Neural progenitor cell (in vitro differentiated cells): ENCODE results near the gene PLXNA4. TPM values are rescaled to one million over a fixed set of nuclear protein-coding genes. Genes with fewer than 3 reads are reported as not detected.

Source experiments
- DNase-seq: peaks from one replicate; pipeline ENCODE4 v3.0.0-alpha.2; 2016; ENCODE audit warnings: low spot score
- H2AFZ ChIP-seq: fragments of 200-600 bp; sonication (generic); replicated peaks from 2 replicates; pipeline ENCODE4 v1.6.1; 2016; ENCODE audit warnings: antibody characterized with exemption
- H3F3A ChIP-seq: fragments of 200-600 bp; sonication (generic); 2 replicates; pipeline ENCODE4 v1.6.1; 2016; ENCODE audit warnings: antibody characterized with exemption, low read depth
- H3K27ac ChIP-seq: fragments of 200-600 bp; sonication (generic); 2 replicates; pipeline ENCODE4 v1.5.1; 2016; ENCODE audit warnings: mild to moderate bottlenecking
- H3K27me3 ChIP-seq: fragments of 200-600 bp; sonication (generic); 2 replicates; pipeline ENCODE4 v1.6.1; 2016; ENCODE audit warnings: mild to moderate bottlenecking, moderate library complexity
- H3K36me3 ChIP-seq: fragments of 200-600 bp; sonication (generic); 2 replicates; pipeline ENCODE4 v1.5.1; 2016
- H3K4me1 ChIP-seq: fragments of 200-600 bp; sonication (generic); 2 replicates; pipeline ENCODE4 v1.6.1; 2016; ENCODE audit warnings: mixed run types
- H3K4me2 ChIP-seq: fragments of 200-600 bp; sonication (generic); 2 replicates; pipeline ENCODE4 v1.6.1; 2016
- H3K4me3 ChIP-seq: fragments of 200-600 bp; sonication (generic); 2 replicates; pipeline ENCODE4 v1.5.1; 2016
- H3K79me2 ChIP-seq: fragments of 200-600 bp; sonication (generic); 2 replicates; pipeline ENCODE4 v1.6.1; 2016; ENCODE audit warnings: low read depth
- H3K9ac ChIP-seq: fragments of 200-600 bp; sonication (generic); 2 replicates; pipeline ENCODE4 v1.6.1; 2016
- H3K9me3 ChIP-seq: fragments of 200-600 bp; sonication (generic); 2 replicates; pipeline ENCODE4 v1.5.1; 2016; ENCODE audit warnings: low read depth
- H4K20me1 ChIP-seq: fragments of 200-600 bp; sonication (generic); 2 replicates; pipeline ENCODE4 v1.6.1; 2016; ENCODE audit warnings: low read depth
- H3K27ac Mint-ChIP-seq: 3 replicates; pipeline ENCODE4 v1.8.0; 2021; ENCODE audit warnings: mixed read lengths
- H3K27me3 Mint-ChIP-seq: 2 replicates; pipeline ENCODE4 v1.8.0; 2022; ENCODE audit warnings: low read depth, mild to moderate bottlenecking, inconsistent platforms, moderate library complexity, mixed read lengths; ENCODE audit not compliant: insufficient read depth
- H3K36me3 Mint-ChIP-seq: 3 replicates; pipeline ENCODE4 v1.8.0; 2021; ENCODE audit warnings: mixed read lengths
- H3K4me1 Mint-ChIP-seq: 3 replicates; pipeline ENCODE4 v1.8.0; 2021; ENCODE audit warnings: mixed read lengths
- H3K4me3 Mint-ChIP-seq: 3 replicates; pipeline ENCODE4 v1.8.0; 2021; ENCODE audit warnings: mild to moderate bottlenecking, moderate library complexity, mixed read lengths
- H3K9me3 Mint-ChIP-seq: 3 replicates; pipeline ENCODE4 v1.8.0; 2020; ENCODE audit warnings: mixed read lengths
- CTCF ChIP-seq: fragments of 200-600 bp; sonication (generic); IDR thresholded peaks from 2 replicates; pipeline ENCODE4 v1.5.1; 2017; ENCODE audit warnings: antibody characterized with exemption, mild to moderate bottlenecking
- EZH2 ChIP-seq: fragments of 200-600 bp; sonication (generic); IDR thresholded peaks from 2 replicates; pipeline ENCODE4 v1.6.1; 2017; ENCODE audit warnings: antibody characterized with exemption, mild to moderate bottlenecking, moderate library complexity
- EZH2phosphoT487 ChIP-seq: fragments of 200-600 bp; sonication (generic); IDR thresholded peaks from 2 replicates; pipeline ENCODE4 v1.6.1; 2017; ENCODE audit warnings: antibody characterized with exemption
- total RNA-seq: library from RNA; depleted of rRNA; stranded (reverse); fragments of >200 nt; gene quantifications from 2 replicates; pipeline ENCODE4 v1.2.3, GENCODE V29; 2015; ENCODE audit warnings: low replicate concordance

PLXNA4 gene
- total RNA-seq, 1 donor from 2014 or later, result 0.49 TPM

- H3K36me3 ChIP-seq, result no peaks in the 10 kb centered on the region
- Mint-ChIP-seq H3K27ac (no peak overlapping the region), H3K4me3 (no peak overlapping the region), H3K9me3 (peaks cover 4% of the 10 kb centered on the region), H3K4me1 (peaks cover 3% of the 10 kb centered on the region), H3K36me3 (peaks cover under 1% of the 10 kb centered on the region), H3K27me3 (peaks cover 6% of the 10 kb centered on the region)
- no peak overlapping the region for H2AFZ ChIP-seq
- H3K9me3 ChIP-seq, result no peaks in the 10 kb centered on the region
- no peaks in the 10 kb centered on the region for H3K79me2 ChIP-seq
- H3K9ac ChIP-seq, result no peak overlapping the region
- H3K4me3 ChIP-seq, result no peak overlapping the region
- no peaks in the 10 kb centered on the region for H4K20me1 ChIP-seq
- H3K27me3 ChIP-seq, result no peaks in the 10 kb centered on the region
- no peaks in the 10 kb centered on the region for H3F3A ChIP-seq
- DNase-seq, result no peak
- no peak overlapping the region for H3K4me2 ChIP-seq
- H3K4me1 ChIP-seq, result no peaks in the 10 kb centered on the region
- H3K27ac ChIP-seq, result no peak overlapping the region
- TF ChIP-seq EZH2phosphoT487, result no peak
- TF ChIP-seq EZH2, result no peak
- no peak for TF ChIP-seq CTCF
These were observed 126.1 kb downstream of the PLXNA4 start for GRCh38 chr7:132450188-132450587.

GRCh38 chr7:132446666-132447278 lies 129.5 kb downstream of the PLXNA4 start:
- Histone ChIP-seq H3K4me1 (peaks cover 20% of the 10 kb centered on the region), H3K27ac (no peak overlapping the region), H3K79me2 (no peaks in the 10 kb centered on the region), H3K27me3 (no peaks in the 10 kb centered on the region), H3K4me2 (no peak overlapping the region), H3F3A (peaks cover 13% of the 10 kb centered on the region), H3K4me3 (no peak overlapping the region), H3K9ac (no peak overlapping the region), H4K20me1 (no peaks in the 10 kb centered on the region), H3K9me3 (no peaks in the 10 kb centered on the region), H3K36me3 (no peaks in the 10 kb centered on the region), H2AFZ (no peak overlapping the region)
- no peak overlapping the region for H3K27ac Mint-ChIP-seq
- TF ChIP-seq EZH2phosphoT487 (no peak), EZH2 (no peak), CTCF (no peak)
- peaks cover 2% of the 10 kb centered on the region for H3K36me3 Mint-ChIP-seq
- H3K27me3 Mint-ChIP-seq, result peaks cover 5% of the 10 kb centered on the region
- peaks cover 5% of the 10 kb centered on the region for H3K9me3 Mint-ChIP-seq
- H3K4me1 Mint-ChIP-seq, result peaks cover 14% of the 10 kb centered on the region
- H3K4me3 Mint-ChIP-seq, result no peak overlapping the region
- DNase-seq, result no peak

GRCh38 chr7:132446260-132446659 lies 130.0 kb downstream of the PLXNA4 start:
- peaks cover 5% of the 10 kb centered on the region for H3K9me3 Mint-ChIP-seq
- no peak for TF ChIP-seq EZH2
- no peak for TF ChIP-seq CTCF
- no peak for TF ChIP-seq EZH2phosphoT487
- Histone ChIP-seq H3K27me3 (no peaks in the 10 kb centered on the region), H3K4me1 (peaks cover 20% of the 10 kb centered on the region), H4K20me1 (no peaks in the 10 kb centered on the region), H3K27ac (no peak overlapping the region), H3K4me3 (no peak overlapping the region), H3K79me2 (no peaks in the 10 kb centered on the region), H3K9ac (no peak overlapping the region), H3K36me3 (no peaks in the 10 kb centered on the region), H3F3A (peaks cover 13% of the 10 kb centered on the region), H3K9me3 (no peaks in the 10 kb centered on the region), H2AFZ (no peak overlapping the region), H3K4me2 (no peak overlapping the region)
- peaks cover 5% of the 10 kb centered on the region for H3K27me3 Mint-ChIP-seq
- no peak for DNase-seq
- H3K27ac Mint-ChIP-seq, result no peak overlapping the region
- no peak overlapping the region for H3K4me3 Mint-ChIP-seq
- peaks cover 14% of the 10 kb centered on the region for H3K4me1 Mint-ChIP-seq
- peaks cover 2% of the 10 kb centered on the region for H3K36me3 Mint-ChIP-seq
